AG08396 (cell line): ENCODE results near the gene TEKT2.

Experiments
- DNase-seq: peaks from one replicate; pipeline ENCODE4 v3.0.0; 2012; ENCODE audit warnings: low spot score, mixed read lengths

TEKT2 gene

DNA sequence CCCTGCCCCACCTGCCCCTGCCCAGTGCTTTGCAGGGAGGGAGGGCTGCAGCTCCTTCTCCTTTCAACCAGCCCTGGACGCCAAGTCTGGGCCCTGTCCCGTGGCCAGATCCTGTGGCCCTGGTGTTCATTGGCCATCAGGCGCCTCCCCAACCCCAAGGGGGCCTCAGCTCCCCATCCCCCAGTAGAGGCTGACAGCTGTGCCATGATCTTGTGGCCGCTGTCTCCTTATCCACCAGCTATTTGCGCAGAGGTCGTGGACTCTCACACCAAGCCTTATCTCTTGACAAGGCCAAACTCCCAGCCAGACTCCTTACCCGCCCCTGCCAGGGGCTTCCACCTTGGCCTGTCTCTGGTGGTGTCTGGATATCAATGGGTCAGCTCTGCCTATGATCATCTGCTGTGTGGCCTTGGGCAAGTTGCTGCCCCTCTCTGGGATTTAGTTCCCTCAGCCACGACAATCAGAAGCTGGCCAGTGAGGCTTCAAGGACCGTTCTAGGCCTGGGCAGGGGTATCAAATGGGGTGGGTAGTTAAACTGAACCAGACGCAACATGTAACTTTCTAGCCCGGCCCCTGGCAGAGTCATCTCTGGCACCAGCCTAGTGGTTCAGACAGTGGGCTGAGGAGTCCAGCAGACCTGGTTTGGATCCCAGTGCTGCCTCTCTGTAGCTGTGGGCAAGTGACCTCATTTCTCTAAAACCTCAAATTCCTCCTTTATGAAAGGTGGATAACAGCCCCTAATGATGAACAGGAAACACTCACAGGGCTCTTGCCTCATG is 44.4 kb downstream of the TEKT2 start:
- peak; percentile 56 for DNase-seq

DNA sequence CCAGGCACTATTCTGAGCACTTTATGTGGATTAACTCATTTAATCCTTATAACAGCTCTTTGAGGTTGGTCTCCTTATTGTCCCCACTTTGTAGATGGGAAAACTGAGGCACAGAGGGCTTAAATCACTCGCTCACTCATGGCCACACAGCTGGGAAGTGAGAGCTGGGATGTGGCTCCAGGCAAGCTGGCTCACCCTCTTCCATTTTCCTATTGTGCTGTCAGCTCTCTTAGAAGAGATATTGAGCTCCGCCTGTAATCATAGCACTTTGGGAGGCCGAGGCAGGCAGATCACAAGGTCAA is 45.0 kb downstream of the TEKT2 start:
- DNase-seq = no peak

DNA sequence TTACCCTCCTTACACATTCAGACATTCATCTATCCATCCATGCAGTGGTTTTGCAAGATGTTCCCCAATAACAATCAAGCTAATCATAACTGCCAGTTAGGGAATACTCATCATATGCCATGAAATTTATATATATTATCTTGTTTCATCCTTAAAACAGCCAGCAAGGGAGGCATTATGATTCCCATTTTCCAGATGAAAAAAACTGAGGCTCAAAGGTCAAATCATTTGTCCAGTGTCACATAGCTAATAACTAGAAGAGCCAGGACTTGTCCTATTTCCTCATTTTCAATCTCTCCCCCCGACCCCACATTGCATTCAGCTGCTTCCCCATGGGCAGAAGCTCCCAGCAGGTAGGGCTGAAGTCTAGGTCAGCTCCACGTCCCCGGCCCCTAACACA is 48.1 kb downstream of the TEKT2 start:
- no peak for DNase-seq

DNA sequence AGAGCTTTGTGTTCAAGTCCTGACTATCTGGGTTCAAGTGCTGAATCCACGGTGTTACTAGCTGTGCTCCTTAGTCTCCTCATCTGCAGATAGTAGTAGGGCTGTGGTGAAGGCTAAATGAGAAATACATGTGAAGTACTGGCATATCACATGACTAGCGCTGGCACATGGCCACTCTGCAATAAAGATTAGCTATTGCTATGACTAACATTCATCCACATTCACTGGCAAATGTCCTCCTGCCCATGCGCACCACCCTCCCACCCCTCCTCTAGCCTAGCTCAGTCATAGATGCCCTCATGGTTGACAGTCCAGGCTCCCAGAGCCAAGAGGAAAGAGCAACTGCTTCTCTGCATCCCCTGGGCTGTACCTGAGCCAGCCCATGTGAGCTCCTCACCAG is 49.6 kb downstream of the TEKT2 start:
- DNase-seq = peak; percentile 86

DNA sequence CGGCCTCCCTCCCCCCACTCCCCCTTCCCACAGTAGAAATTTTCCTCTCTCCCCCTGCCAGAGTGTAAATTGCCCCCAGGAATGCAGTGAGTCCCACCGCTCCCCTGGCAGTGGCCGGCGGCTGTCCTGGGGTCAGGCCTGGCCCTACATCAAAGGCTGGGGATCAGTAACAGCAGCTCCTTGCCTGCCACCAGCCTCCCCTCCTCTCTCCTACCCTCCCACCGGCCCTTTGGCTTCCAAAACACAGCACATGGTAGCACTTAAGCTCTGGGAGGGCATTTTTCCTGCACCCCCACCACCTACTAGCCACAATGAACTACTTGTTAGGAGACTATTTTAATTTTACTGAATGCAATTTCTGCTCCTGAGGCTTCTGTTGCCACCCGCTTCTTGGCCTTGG is 50.1 kb downstream of the TEKT2 start:
- no peak for DNase-seq

DNA sequence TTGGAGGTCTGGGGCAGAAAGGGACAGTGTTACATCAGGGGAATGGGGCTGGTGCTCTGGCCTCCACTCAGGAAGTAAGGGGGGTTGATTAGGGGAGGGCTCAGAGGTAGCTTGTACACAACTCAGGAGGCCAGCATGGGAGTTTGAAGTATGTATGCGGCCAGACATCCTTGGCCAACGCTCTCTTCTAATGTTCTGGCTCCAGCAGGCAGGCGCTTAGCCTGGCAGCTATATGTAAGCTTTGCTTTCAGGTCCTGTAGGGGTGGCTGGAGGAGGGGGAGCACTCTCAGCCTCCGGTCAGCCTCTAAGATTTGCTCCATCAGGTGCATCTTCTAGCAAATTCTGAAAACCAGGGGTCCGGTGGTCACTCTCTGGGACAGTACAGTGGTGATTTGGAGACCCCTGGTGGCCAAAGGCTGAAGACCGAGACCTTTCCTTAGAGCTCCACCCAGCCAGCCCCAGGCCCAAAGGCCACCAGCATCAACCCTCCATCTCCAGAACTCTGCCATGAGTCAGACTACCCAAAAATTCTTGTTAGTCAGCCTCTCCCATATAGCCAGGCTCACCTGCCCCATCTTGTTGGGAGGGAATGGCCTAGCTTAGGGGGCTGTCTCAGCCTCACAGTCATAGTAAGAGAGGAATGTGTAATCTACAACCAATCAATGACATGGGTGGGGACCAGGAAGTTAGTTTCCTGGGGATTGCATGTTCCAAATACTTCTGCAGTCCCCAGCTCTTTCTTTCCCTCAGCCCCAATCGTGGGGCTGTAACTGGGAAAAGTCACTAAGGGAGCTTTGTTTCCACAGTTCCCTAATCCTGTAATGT is 50.8 kb downstream of the TEKT2 start:
- peak; percentile 69 for DNase-seq

DNA sequence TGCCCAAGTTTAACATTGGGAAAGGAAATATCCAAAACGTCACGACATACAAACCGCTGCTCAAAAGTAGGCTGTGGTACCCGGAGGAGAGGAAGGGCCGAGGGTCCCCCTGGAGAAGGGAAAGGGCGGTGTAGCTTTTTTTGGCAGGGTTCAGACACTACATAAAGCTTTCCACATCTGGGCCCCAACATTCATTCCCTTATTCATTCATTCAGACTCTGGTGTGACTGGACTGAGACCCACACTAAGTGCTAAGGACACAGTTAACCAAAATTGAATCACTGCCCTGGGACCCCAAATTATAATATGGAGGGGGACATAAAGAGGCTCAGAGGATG is 51.4 kb downstream of the TEKT2 start:
- no peak for DNase-seq

DNA sequence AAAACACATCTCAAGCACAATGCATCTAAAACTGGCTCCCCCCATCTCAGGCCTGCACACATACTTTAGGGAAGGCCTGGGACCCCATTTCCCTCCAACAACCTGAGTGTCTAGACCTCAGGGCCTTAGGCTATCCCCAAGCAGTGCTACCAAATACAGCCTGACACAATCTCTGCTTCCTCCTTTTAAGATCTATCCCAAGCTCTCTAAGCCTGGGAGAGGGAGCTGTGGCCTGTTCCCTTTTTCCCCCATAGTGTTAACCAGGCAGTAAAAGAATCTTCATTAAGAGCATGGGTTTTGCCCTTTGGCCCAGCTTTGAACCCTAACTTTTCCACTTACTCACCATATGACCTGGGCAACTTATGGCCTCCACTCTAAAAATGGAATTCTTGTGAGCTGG is 51.9 kb downstream of the TEKT2 start:
- no peak for DNase-seq

DNA sequence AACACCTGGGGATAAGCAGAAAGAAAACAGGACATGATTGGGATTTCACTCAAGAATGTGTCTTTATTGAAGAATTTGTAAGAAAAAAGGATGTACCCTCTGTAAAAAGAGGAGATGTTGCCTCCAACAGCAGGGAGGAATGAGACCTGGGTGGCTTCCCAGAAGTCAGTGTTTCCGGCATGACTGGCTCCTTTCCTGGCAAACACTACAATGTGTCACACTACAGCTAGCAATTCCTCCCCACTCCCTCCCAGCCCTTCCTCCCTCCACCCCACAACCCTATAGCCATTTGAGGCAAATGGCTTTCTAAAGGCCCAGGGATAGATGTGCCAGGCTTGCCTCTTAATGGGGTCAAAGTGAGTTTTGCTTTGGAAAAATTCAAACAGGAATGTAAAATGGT is 52.6 kb downstream of the TEKT2 start:
- peak; percentile 87 for DNase-seq

DNA sequence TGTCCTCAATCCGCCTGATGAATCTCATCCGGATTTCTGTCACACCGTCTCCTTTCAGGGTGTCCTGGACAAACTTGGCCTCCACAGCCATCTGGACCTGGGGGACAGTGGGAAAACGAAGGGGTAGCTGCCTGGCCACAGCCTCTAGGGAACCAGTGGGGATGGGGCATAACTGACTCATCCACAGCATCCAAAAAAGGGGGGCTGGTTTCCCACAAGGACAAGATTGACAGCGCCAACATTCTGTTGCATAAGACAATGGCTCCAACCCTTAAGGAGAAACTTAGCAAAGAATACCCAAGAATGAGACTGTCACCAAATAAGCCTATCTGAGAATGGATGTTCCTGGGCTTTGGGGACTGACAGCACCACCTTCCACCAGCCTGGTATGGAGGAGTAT is 53.3 kb downstream of the TEKT2 start:
- no peak for DNase-seq

DNA sequence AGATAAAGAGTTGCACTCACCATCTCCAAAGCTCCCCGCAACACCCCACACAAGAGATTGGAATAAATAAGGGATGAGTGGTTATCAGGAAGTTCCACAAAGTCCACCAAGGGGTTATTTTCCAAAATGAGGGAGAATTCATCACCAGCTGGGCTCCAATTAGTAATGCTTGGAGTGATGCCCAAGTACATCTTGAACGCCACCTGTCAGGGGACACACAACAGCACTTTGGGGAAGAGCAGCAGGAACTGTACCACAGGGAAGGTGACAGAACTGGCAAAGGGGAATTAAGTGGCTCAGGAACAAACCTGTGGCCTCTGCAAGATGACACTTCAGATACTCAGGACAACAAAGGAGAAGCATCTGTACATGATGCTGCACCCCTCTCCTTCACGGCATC is 53.9 kb downstream of the TEKT2 start:
- no peak for DNase-seq
